H1 (cell line): ENCODE data around the gene TEX14. TPM values are rescaled to one million over a fixed set of nuclear protein-coding genes. Genes with fewer than 3 reads are reported as not detected.

Experiments used
- CTCF ChIA-PET: fragments of 300-600 bp; sonication (Branson Sonifier 250); formaldehyde crosslinking; loops from one replicate; lab custom pipeline; 2021; ENCODE audit not compliant: partially characterized antibody; lab: Charles Lee
- POLR2A ChIA-PET: fragments of 300-600 bp; sonication (Branson Sonifier 250); formaldehyde crosslinking; loops from one replicate; lab custom pipeline; 2021; ENCODE audit warnings: inconsistent platforms; ENCODE audit not compliant: partially characterized antibody; lab: Charles Lee
- DNase-seq, 2 experiments: peaks; one replicate each; pipeline versions ENCODE4 v3.0.0 to v3.0.0-alpha.2; 2010 to 2022; ENCODE audit warnings: low spot score in 2 of 2, low read depth in 1 of 2, mixed read lengths in 1 of 2
- FAIRE-seq: peaks from 2 replicates; lab custom pipeline; 2011; peaks lifted over from hg19 to GRCh38; lab: Jason Lieb, UNC
- H2AFZ ChIP-seq: 2 replicates; pipeline ENCODE4 v1.8.1; 2012; ENCODE audit warnings: low read length, inconsistent platforms
- H2AK5ac ChIP-seq: 2 replicates; pipeline ENCODE4 v1.6.1; 2013; ENCODE audit warnings: low read depth, low read length
- H2BK120ac ChIP-seq: replicated peaks from 2 replicates; pipeline ENCODE3; 2013; ENCODE audit warnings: low read depth, low read length, inconsistent platforms
- H2BK12ac ChIP-seq: 2 replicates; pipeline ENCODE4 v1.6.1; 2013; ENCODE audit warnings: low read depth, low read length
- H2BK15ac ChIP-seq: 2 replicates; pipeline ENCODE4 v1.6.1; 2013; ENCODE audit warnings: low read length
- H2BK20ac ChIP-seq: 2 replicates; pipeline ENCODE4 v1.6.1; 2013; ENCODE audit warnings: low read length
- H2BK5ac ChIP-seq: 2 replicates; pipeline ENCODE4 v1.6.1; 2013; ENCODE audit warnings: low read depth, low read length
- H3K14ac ChIP-seq: 2 replicates; pipeline ENCODE4 v1.6.1; 2013; ENCODE audit warnings: inconsistent platforms; ENCODE audit not compliant: insufficient read length
- H3K18ac ChIP-seq: 2 replicates; pipeline ENCODE4 v1.6.1; 2013; ENCODE audit warnings: low read length; ENCODE audit errors: extremely low read depth
- H3K23ac ChIP-seq: 2 replicates; pipeline ENCODE4 v1.6.1; 2013; ENCODE audit warnings: inconsistent platforms; ENCODE audit not compliant: insufficient read length
- H3K23me2 ChIP-seq: 2 replicates; pipeline ENCODE4 v1.6.1; 2013; ENCODE audit warnings: low read depth, low read length
- H3K27ac ChIP-seq: 2 replicates; pipeline ENCODE4 v1.6.1; 2011; ENCODE audit warnings: low read depth, low read length, inconsistent platforms
- H3K27me3 ChIP-seq, 4 experiments: replicated peaks in 1 of 4; 1 replicate in 1 of 4; 2 replicates in 3 of 4; pipeline versions ENCODE4 v1.6.1 to v1.8.1; 2011 to 2013; ENCODE audit warnings: low read length in 3 of 4, mild to moderate bottlenecking in 3 of 4, inconsistent platforms in 2 of 4, mixed read lengths in 2 of 4, moderate library complexity in 1 of 4; ENCODE audit not compliant: control insufficient read depth in 3 of 4, insufficient read depth in 3 of 4; ENCODE audit errors: extremely low read depth in 1 of 4
- H3K36me3 ChIP-seq, 4 experiments: 2 replicates each; pipeline versions ENCODE4 v1.6.1 to v1.8.1; 2011 to 2013; ENCODE audit warnings: mild to moderate bottlenecking in 4 of 4, low read length in 3 of 4, moderate library complexity in 2 of 4, control low read depth in 1 of 4, inconsistent platforms in 1 of 4; ENCODE audit not compliant: insufficient read depth in 4 of 4, control insufficient read depth in 2 of 4
- H3K4ac ChIP-seq: replicated peaks from 2 replicates; pipeline ENCODE3; 2013; ENCODE audit warnings: low read length, low read depth, mixed read lengths, inconsistent platforms; ENCODE audit not compliant: insufficient read length
- H3K4me1 ChIP-seq, 4 experiments: replicated peaks in 1 of 4; 1 replicate in 1 of 4; 2 replicates in 3 of 4; pipeline versions ENCODE4 v1.6.1 to v1.8.1; 2011 to 2013; ENCODE audit warnings: low read length in 3 of 4, inconsistent platforms in 2 of 4, mixed read lengths in 1 of 4; ENCODE audit not compliant: insufficient read depth in 4 of 4, control insufficient read depth in 3 of 4
- H3K4me2 ChIP-seq, 2 experiments: 2 replicates each; pipeline versions ENCODE4 v1.6.1 to v1.8.1; 2011 to 2013; ENCODE audit warnings: low read depth in 2 of 2, low read length in 2 of 2, control low read depth in 1 of 2, inconsistent platforms in 1 of 2, mild to moderate bottlenecking in 1 of 2; ENCODE audit not compliant: insufficient read depth in 1 of 2
- H3K4me3 ChIP-seq, 4 experiments: fragments of 200-600, 300-600 bp in 1 of 4; sonication (generic), shearing (Covaris generic), sonication (Bioruptor Twin) in 1 of 4; 2 replicates each; pipeline versions ENCODE4 v1.5.1 to v1.8.1; 2011 to 2016; ENCODE audit warnings: low read length in 4 of 4, low read depth in 3 of 4, control low read depth in 2 of 4, inconsistent platforms in 2 of 4, mild to moderate bottlenecking in 2 of 4, mixed read lengths in 1 of 4, moderate library complexity in 1 of 4; ENCODE audit not compliant: insufficient read depth in 2 of 4; ENCODE audit errors: extremely low read depth in 1 of 4
- H3K56ac ChIP-seq: replicated peaks from 2 replicates; pipeline ENCODE3; 2013; ENCODE audit warnings: low read depth, mild to moderate bottlenecking, mixed read lengths, low read length, inconsistent platforms; ENCODE audit not compliant: insufficient read length
- H3K79me1 ChIP-seq: 2 replicates; pipeline ENCODE4 v1.6.1; 2013; ENCODE audit warnings: low read depth, low read length, control low read depth
- H3K79me2 ChIP-seq, 2 experiments: 2 replicates each; pipeline versions ENCODE4 v1.6.1 to v1.8.1; 2012 to 2013; ENCODE audit warnings: low read length in 2 of 2, mild to moderate bottlenecking in 2 of 2, inconsistent platforms in 1 of 2; ENCODE audit not compliant: insufficient read depth in 2 of 2, control insufficient read depth in 1 of 2
- H3K9ac ChIP-seq, 4 experiments: replicated peaks in 1 of 4; 1 replicate in 1 of 4; 2 replicates in 3 of 4; pipeline versions ENCODE4 v1.6.1 to v1.8.1; 2011 to 2013; ENCODE audit warnings: low read depth in 3 of 4, low read length in 3 of 4, control low read depth in 2 of 4, mild to moderate bottlenecking in 2 of 4, moderate library complexity in 2 of 4, inconsistent platforms in 1 of 4; ENCODE audit errors: extremely low read depth in 1 of 4
- H3K9me3 ChIP-seq, 2 experiments: 2 replicates each; pipeline versions ENCODE4 v1.6.1 to v1.8.1; 2012 to 2013; ENCODE audit warnings: mild to moderate bottlenecking in 2 of 2, moderate library complexity in 2 of 2, control low read depth in 1 of 2, inconsistent platforms in 1 of 2, low read depth in 1 of 2, low read length in 1 of 2, mixed read lengths in 1 of 2; ENCODE audit not compliant: insufficient read depth in 2 of 2
- H4K20me1 ChIP-seq, 2 experiments: replicated peaks in 1 of 2; 2 replicates each; pipeline versions ENCODE3 to v1.8.1; 2011 to 2013; ENCODE audit warnings: inconsistent platforms in 2 of 2, low read length in 2 of 2, mild to moderate bottlenecking in 1 of 2; ENCODE audit not compliant: insufficient read depth in 2 of 2, control insufficient read depth in 1 of 2
- H4K5ac ChIP-seq: 2 replicates; pipeline ENCODE4 v1.6.1; 2013; ENCODE audit warnings: low read length, low read depth, mixed read lengths, inconsistent platforms; ENCODE audit not compliant: insufficient read length
- H4K8ac ChIP-seq: 2 replicates; pipeline ENCODE4 v1.8.0; 2013; ENCODE audit warnings: mild to moderate bottlenecking, moderate library complexity, low read length, inconsistent platforms; ENCODE audit not compliant: insufficient read depth; ENCODE audit errors: extremely low read depth
- H4K91ac ChIP-seq: replicated peaks from 2 replicates; pipeline ENCODE3; 2013; ENCODE audit warnings: low read length, mixed read lengths, inconsistent platforms; ENCODE audit not compliant: insufficient read length
- BACH1 ChIP-seq: IDR thresholded peaks from 2 replicates; pipeline ENCODE4 v1.6.1; 2012; ENCODE audit warnings: low read length, improper control_type of control experiment
- CBX5 ChIP-seq: fragments of 300-800, 300-1000 bp; sonication (generic); IDR thresholded peaks from 2 replicates; pipeline ENCODE4 v1.7.1; 2016; ENCODE audit warnings: antibody characterized with exemption, low read length, low read depth
- CTCF ChIP-seq, 3 experiments: IDR thresholded peaks; 1 replicate in 2 of 3; 2 replicates in 1 of 3; pipeline versions ENCODE4 v1.5.1 to v1.6.1; 2011; ENCODE audit warnings: low read length in 3 of 3, mild to moderate bottlenecking in 3 of 3, inconsistent platforms in 2 of 3, low read depth in 1 of 3, moderate library complexity in 1 of 3; ENCODE audit not compliant: insufficient read depth in 1 of 3; ENCODE audit errors: control extremely low read depth in 1 of 3
- HDAC6 ChIP-seq: IDR thresholded peaks from one replicate; pipeline ENCODE4 v1.7.1; 2012; ENCODE audit warnings: low read depth, mild to moderate bottlenecking, inconsistent platforms, low read length, moderate library complexity
- JUND ChIP-seq: IDR thresholded peaks from 2 replicates; pipeline ENCODE4 v1.6.1; 2011; ENCODE audit warnings: mild to moderate bottlenecking, improper control_type of control experiment, low read length
- POU5F1 ChIP-seq: IDR thresholded peaks from 2 replicates; pipeline ENCODE4 v1.6.1; 2011; ENCODE audit warnings: low read depth, mild to moderate bottlenecking, low read length, moderate library complexity
- RBBP5 ChIP-seq: IDR thresholded peaks from 2 replicates; pipeline ENCODE4 v1.7.1; 2012; ENCODE audit warnings: low read depth, mild to moderate bottlenecking, inconsistent platforms, low read length, moderate library complexity, borderline replicate concordance
- SAP30 ChIP-seq: fragments of 300-600 bp; sonication (generic); IDR thresholded peaks from 2 replicates; pipeline ENCODE4 v1.7.1; 2012; ENCODE audit warnings: low read length, moderate library complexity, mild to moderate bottlenecking, inconsistent platforms; ENCODE audit not compliant: insufficient read depth, insufficient replicate concordance
- TAF7 ChIP-seq: optimal IDR thresholded peaks from 2 replicates; pipeline ENCODE3; 2011; ENCODE audit warnings: low read depth, mild to moderate bottlenecking, inconsistent platforms, low read length, moderate library complexity, borderline replicate concordance
- ZNF274 ChIP-seq: IDR thresholded peaks from 2 replicates; pipeline ENCODE4 v1.7.0; 2012; ENCODE audit warnings: low read length, borderline replicate concordance; ENCODE audit errors: extremely low read depth
- WGBS, 2 experiments: shearing (Covaris generic) in 1 of 2; methylation state at CpG; one replicate each; pipeline versions ENCODE4 v1.1.6 to v1.1.7; 2013 to 2015; ENCODE audit warnings: low lambda C conversion rate in 2 of 2, mixed read lengths in 2 of 2, inconsistent platforms in 1 of 2, low coverage in 1 of 2, missing lambda C conversion rate in 1 of 2; ENCODE audit not compliant: insufficient replicate concordance in 2 of 2, insufficient coverage in 1 of 2, insufficient read length in 1 of 2; ENCODE audit errors: extremely low coverage in 1 of 2, missing lambda C conversion rate in 1 of 2; 5-methylcytosine and 5-hydroxymethylcytosine counted together
- polyA plus RNA-seq, 7 experiments: library from polyadenylated mRNA; depleted of rRNA in 3 of 7; stranded (reverse) in 5 of 7; unstranded in 2 of 7; fragments of >200 nt in 5 of 7; fragments of 200-250 nt in 2 of 7; gene quantifications; 1 replicate in 5 of 7; 2 replicates in 1 of 7; 4 replicates in 1 of 7; pipeline versions ENCODE4 v1.2.1 to v1.2.3, GENCODE V29; 2011 to 2013; ENCODE audit warnings: missing spikeins in 2 of 7, mixed read lengths in 2 of 7
- total RNA-seq: library from RNA; stranded (reverse); fragmentation: NEBNext Ultra II Directional; extraction: Animal tissue kit (Norgen Biotek cat#: 25700); gene quantifications from 2 replicates; pipeline ENCODE4 v1.2.1, GENCODE V29; 2021
- TF ChIP-seq, protein P1 (sequence below): IDR thresholded peaks from 2 replicates; pipeline ENCODE4 v1.6.1; 2011; ENCODE audit warnings: low read depth, mild to moderate bottlenecking, low read length; ENCODE audit not compliant: insufficient read depth

Gene TEX14
- total and polyA plus RNA-seq, 2 of the 8 experiments (the other 6 are each of a cell fraction or from before 2014, with no cell fraction given) = 0.83 to 2.5 TPM

GRCh38 chr17:58703916-58704286, 12.1 kb upstream of the TEX14 start:
- H3K79me1 ChIP-seq = no peaks in the 10 kb centered on the region
- no peak overlapping the region for H2BK5ac ChIP-seq
- H4K20me1 ChIP-seq = peaks cover 0 to 3% of the 10 kb centered on the region in 2 experiments
- H3K23me2 ChIP-seq = no peaks in the 10 kb centered on the region
- H3K4ac ChIP-seq = no peak overlapping the region
- no peak overlapping the region for H2BK12ac ChIP-seq
- no peak overlapping the region for H3K9ac ChIP-seq
- no peak overlapping the region for H2AFZ ChIP-seq
- no peak overlapping the region for H3K14ac ChIP-seq
- H2BK120ac ChIP-seq = no peak overlapping the region
- DNase-seq (no peak), FAIRE-seq (no peak)
- H3K79me2 ChIP-seq = no peaks in the 10 kb centered on the region
- H2BK15ac ChIP-seq = no peak overlapping the region
- ChIA-PET POLR2A (interaction anchor here (0.7 to 1.5 kb wide), 2 partner anchors 72 to 354 kb away, joined by 3 to 4 read pairs; no protein-coding TSS in a partner anchor), CTCF (interaction anchor here (0.6 to 0.7 kb wide), 2 partner anchors 14 to 276 kb away, joined by 3 to 4 read pairs; no protein-coding TSS in a partner anchor)
- no peak overlapping the region for H2BK20ac ChIP-seq
- H3K27ac ChIP-seq = no peak overlapping the region
- no peak overlapping the region for H3K18ac ChIP-seq
- H3K56ac ChIP-seq = no peak overlapping the region
- no peaks in the 10 kb centered on the region for H3K27me3 ChIP-seq
- H3K36me3 ChIP-seq = no peaks in the 10 kb centered on the region; a peak in 1 of 8 replicates
- no peak overlapping the region for H3K23ac ChIP-seq
- no peak overlapping the region for H3K4me3 ChIP-seq
- no peak overlapping the region for H3K4me2 ChIP-seq
- WGBS, 2 experiments = 83% methylated on average over 2 of the region's 2 CpGs; no CpG with 5 or more reads in 1 of the 2 experiments
- H3K9me3 ChIP-seq = no peaks in the 10 kb centered on the region
- no peaks in the 10 kb centered on the region for H3K4me1 ChIP-seq
- no peak overlapping the region for H2AK5ac ChIP-seq
- no peak overlapping the region for H4K91ac ChIP-seq
- no peak overlapping the region for H4K5ac ChIP-seq
- no peak overlapping the region for H4K8ac ChIP-seq
- no peak for TF ChIP-seq CTCF (IDR thresholded peaks at IDR 0.05; ENCODE audit: control extremely low read depth in 1 of 3, insufficient read depth in 1 of 3, low read depth in 1 of 3, low read length in 3 of 3)
- TF ChIP-seq TAF7 = no peak
- TF ChIP-seq, protein P1, sequence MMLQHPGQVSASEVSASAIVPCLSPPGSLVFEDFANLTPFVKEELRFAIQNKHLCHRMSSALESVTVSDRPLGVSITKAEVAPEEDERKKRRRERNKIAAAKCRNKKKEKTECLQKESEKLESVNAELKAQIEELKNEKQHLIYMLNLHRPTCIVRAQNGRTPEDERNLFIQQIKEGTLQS = no peak
- TF ChIP-seq BACH1 = no peak
- no peak for TF ChIP-seq RBBP5
- no peak for TF ChIP-seq HDAC6
- TF ChIP-seq JUND = no peak
- TF ChIP-seq CBX5 = no peak
- TF ChIP-seq ZNF274 = no peak
- TF ChIP-seq POU5F1 = no peak
- TF ChIP-seq SAP30 = no peak
